HG03025 (cell line): Measurements from ENCODE around the gene ARHGEF4.

ENCODE experiments used
- ATAC-seq: cut with Tn5 transposase; IDR thresholded peaks from one replicate; pipeline ENCODE4 v1.9.1; 2021; ENCODE audit warnings: mild to moderate bottlenecking, moderate library complexity; ENCODE audit not compliant: unreplicated experiment, low FRiP score

ARHGEF4 gene

GRCh38 chr2:130834091-130834930 lies 2.4 kb upstream of the ARHGEF4 start:
- no peak for ATAC-seq

DNA sequence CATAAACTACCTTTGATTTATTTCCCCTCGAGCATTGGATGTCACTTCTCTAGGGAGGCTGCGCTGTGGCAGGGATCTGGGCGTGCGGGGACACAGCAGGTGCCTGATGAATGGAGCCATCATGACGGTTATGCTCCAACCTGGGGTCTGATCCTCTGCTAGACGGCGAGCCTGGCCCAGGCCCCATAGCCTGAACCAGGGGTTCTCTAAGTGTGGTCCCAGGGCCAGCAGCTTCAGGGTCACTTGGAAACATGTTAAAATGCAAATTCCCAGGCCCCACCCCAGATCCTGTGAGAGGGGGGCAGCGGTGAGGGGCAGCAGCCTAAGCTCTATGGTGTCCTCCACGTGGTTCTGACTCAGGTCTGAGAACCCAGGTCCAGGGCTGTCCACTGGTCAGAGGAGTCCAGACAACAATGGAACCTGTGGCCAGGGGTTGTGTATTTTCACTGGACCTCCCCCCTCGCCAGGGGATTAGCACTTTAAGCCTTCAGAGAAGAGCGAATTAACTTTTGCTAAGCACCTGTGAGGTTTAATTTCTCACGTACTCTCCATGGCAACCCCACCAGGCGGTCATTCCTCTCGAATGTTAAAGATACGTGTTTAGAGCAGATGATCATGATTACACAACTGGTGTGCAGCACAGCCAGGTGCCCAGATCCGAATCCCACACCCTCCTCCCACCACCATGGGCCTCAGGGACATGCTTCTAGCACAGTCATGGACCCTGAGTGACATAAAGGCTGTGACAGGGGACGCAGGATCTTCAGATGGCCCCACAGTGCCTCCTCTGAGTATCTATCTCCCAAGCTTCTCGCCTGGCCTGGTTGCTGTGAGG lies 1.6 kb upstream of the ARHGEF4 start:
- ATAC-seq: no peak

DNA sequence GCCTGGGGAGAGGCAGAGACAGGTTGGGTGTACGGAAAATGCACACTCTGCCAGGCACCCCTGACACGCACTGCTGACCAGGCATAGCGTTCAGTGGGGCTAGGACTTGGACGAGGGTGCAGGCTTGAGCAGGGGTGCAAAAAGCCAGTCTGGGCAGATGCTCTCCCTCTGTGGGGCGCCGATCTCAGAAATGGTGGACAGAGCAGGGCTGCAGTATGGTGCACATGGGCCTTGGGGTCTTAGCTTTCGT lies 1.0 kb upstream of the ARHGEF4 start:
- ATAC-seq: no peak

GRCh38 chr2:130837175-130837810 lies 579 bp downstream of the ARHGEF4 start:
- ATAC-seq: no peak

DNA sequence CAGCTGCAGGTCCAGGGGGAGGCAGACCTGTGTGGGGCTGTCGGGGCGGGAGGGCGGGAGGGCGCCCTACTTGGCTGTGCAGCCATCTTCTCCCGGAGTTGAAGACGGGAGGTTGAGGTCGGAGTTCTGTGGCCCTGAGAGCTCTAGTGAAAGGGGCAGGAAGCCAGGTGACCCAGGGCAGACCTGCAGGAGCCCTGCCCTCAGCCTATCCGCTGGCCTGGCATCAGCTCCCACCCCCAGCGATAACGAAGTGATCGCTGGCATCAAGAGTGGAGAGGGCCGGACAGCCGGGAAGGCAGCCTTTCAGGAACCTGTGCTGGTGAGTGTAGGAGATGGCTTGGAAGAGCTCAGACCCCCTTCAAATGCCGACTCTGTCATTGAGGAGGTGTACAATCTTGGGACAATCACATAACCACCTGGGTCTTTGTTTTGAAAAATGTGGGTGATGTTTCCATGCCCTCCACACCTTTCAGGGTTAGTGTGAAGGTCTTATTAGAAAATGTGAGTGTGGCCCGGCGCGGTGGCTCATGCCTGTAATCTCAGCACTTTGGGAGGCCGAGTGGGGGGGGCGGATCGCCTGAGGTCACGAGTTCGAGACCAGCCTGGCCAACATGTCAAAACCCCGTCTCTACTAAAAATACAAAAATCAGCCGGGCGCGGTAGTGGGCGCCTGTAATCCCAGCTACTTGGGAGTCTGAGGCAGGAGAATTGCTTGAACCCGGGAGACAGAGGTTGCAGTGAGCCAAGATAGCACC lies 1.3 kb downstream of the ARHGEF4 start:
- no peak for ATAC-seq

DNA sequence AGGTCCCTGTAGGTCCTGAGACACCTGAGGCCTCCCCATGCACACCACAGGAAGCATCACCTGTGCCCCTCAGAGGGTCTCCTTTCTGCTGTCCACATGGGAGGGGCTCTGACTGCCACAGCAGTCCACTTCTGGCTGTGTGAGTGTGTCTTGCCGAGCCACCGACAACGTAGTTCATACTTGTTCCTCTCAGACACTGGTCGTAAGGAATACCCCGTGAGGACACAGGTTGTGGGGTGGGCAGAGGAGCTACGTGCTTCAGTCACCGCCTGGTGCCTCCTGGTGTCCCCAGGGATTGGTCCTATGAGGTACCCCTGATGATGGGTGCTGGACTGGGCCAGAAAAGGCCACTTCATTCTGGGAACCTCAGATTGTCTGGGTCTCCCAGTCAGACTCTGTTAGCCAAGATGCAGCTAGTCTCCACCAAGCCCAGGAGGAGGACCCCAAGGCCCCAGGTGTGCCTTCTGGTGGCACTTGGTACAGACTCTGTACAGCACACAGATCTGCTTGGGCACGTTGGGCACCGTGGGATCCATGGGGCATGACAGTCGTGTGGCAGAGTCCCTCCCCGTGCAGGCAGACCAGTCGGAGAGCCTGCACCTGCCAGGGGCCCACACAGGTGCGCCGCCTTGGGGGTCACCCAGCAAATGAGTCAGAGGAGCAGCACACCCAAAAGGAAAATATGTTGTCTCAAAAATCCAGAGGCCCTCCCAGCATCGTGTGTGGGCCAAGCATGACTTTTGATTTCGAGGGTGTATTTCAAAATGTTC lies 2.5 kb downstream of the ARHGEF4 start:
- no peak for ATAC-seq

- no peak for ATAC-seq
Observed at GRCh38 chr2:130840506-130840905, 3.8 kb downstream of the ARHGEF4 start.

DNA sequence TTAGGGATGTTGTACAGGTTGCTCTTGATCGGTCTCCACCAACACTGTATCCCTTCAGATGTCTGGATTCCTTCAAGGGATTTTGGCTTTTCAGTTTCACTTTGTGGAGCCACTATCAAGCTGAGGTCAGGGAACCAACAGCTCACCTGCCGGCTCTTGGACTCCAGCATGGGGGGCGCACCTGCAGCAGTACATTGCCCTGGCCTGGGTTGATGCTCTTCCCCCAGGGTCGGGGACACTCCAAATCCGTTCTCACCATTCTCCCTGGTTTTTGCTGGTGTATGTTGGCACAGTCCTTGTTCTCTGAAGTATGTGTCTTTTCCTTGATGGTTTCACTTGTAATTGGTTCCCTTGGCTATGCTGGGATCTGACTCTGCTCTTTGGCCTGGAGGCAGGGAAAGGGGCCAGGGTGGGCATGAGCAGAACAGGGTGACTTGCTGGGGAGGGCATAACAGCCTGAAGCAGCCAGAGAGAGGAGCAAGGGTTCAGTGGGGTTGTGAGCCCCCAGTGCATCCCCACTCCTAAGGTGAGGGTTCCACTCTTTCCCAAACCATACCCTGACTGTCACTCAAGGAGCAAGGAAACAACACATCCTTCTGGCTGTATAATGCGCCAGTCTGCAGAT lies 5.1 kb downstream of the ARHGEF4 start:
- no peak for ATAC-seq

- ATAC-seq: no peak
Observed at GRCh38 chr2:130842770-130843169, 6.1 kb downstream of the ARHGEF4 start.

GRCh38 chr2:130843321-130843985 lies 6.7 kb downstream of the ARHGEF4 start:
- ATAC-seq: no peak

DNA sequence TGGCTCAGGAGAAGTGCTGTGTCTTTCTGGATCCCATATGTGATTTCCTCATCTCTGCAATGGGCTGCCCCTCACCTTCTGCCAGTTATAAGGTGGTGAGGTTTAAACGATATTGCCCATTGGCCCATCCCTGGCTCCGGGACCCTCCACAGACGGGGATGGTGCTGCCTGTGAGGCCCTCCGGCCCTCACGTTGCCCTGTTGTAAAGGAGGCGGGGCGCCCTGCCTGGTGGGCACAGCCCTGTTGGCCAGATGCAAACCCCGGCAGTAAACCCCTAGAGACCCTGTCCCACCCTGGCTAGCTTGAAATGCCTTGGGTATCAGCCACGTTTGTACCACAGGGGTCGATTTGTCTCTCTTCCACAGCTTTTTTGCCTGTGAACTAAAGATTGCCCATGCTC lies 7.4 kb downstream of the ARHGEF4 start:
- no peak for ATAC-seq

DNA sequence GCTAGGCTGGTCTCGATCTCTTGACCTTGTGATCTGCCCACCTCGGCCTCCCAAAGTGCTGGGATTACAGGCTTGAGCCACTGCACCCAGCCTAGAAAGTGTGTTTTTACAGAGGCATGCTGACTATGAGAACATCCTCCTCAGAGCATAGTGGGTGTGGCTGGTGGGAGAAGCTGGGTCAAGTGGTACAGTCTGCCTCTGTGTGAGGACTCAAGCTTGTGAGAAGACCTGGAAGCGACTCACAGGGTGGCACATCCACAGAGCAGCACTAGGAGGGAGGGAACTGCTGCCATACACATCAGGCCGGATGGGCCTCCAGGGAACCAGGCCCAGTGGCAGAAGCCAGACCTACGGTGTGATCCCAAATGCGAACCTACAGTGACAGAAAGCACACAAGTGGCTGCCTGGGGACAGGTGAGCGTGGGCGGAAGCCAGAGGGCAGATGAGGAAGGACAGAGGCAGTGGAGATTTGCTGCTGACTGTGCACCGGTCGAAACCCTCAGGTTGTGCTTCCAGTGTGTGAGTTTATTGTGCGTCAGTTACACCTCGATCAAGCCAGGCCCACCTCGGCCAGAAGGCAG lies 8.9 kb downstream of the ARHGEF4 start:
- no peak for ATAC-seq

- ATAC-seq: no peak
Observed at GRCh38 chr2:130846233-130846632, 9.5 kb downstream of the ARHGEF4 start.

GRCh38 chr2:130846686-130847375 lies 10.1 kb downstream of the ARHGEF4 start:
- no peak for ATAC-seq

DNA sequence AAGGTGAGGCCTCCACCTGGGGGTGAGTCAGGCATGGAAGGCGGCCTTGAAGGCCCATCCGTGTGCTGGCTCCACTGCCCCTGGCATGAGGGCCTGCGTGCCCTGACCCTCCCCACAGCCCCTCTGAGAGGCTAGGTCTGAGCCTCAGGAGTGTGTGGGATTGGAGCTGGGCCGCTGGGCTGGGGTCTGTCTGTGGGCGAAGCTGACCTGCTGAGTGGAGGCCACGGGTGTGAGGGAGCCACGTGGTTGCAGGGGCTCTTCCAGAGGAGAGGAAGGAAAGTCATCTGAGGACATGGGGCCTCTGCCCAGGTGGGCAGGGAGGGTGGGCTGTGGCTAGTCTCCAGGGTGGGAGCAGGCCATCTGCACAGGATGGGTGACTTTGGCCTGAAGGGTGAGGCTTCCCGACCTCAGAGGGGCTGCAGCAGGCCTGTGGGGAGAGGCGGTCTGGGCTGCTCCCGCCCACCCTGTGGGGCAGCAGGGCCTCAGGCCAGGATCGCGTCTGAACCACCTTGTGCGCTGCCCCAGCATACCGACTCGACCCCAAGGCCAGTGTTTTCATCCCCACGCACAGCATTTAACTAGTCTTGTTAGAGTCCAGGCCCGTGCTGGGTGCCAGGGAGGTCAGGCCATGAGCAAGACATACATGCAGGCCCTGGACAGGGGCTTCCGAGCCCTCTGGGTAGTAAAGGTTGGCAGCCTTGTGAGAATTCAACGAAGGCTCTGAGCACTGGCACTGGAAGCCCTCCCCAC lies 11.2 kb downstream of the ARHGEF4 start:
- no peak for ATAC-seq

- no peak for ATAC-seq
Observed at GRCh38 chr2:130848526-130849210, 12.0 kb downstream of the ARHGEF4 start.
